ENCODE results near the gene CENPB.

Gene CENPB

DNA sequence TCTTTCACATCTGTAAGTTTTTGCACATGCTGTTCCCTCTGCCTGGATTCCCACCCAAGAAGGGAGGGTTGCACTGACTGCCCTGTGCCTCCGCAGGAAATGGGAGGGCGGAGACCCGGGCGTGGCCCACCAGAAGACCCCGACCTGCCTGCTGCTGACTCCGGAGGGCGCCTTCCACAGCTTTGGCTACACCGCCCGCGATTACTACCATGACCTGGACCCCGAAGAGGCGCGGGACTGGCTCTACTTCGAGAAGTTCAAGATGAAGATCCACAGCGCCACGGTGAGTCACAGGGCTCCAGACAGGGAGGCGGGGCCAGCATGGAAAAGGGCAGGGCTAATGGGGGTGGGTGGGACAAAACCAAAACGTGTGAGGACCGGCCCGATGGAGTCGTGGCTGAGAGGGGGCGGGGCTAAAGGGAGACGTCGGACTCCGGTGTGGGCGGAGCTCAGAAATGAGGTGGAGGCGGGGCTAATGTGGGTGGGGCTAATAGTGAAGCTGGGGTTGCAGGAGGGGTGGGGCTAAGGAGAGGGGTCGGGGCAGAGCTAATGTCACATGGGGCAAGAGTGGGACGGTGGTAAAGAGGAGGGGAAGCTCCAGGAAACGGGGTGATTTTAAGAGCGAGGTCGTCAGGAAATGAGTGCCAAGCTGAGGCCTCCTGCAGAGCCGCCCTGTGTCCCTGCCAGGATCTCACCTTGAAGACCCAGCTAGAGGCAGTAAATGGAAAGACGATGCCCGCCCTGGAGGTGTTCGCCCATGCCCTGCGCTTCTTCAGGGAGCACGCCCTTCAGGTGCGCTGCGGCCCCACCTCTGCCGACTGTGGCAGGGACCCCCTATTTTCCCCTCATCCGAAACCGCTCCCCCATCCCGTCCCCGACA, 41.5 kb downstream of the CENPB start:
- DNase-seq = peak; percentile 86

DNA sequence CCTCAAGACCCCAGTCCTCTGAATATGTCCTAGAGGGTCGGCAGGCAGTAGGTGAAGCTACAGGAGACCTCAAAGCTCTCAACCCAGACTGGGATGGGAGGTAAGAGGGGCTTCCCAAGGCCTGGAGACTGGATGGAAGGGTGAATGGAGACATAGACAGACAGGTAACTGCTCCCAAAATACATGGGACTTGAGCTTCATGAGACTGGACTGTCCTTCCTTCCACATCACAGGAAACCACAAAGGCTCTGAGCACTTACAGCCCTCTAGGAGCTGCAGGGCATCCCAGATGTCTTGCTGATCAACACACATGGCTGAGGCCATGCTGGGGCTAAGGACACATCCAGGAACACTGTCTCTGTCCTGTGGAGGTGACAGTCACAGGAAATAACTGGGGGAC, 42.5 kb downstream of the CENPB start:
- DNase-seq = no peak

DNA sequence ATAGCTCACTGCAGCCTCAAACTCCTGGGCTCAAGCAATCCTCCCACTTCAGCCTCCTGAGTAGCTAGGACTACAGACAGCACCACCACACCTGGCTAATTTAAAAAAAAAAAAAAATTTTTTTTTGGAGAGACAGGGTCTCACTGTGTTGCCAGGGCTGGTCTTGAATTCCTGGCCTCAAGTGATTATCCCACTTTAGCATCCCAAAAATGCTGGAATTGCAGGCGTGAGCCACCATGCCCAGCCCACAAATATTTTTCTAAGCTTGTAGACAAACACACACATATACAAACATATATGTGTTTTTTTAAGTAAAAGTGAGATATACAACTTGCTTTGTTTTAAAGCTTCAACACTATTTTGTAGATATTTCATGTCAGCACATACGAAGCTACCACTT, 43.3 kb downstream of the CENPB start:
- no peak for DNase-seq

DNA sequence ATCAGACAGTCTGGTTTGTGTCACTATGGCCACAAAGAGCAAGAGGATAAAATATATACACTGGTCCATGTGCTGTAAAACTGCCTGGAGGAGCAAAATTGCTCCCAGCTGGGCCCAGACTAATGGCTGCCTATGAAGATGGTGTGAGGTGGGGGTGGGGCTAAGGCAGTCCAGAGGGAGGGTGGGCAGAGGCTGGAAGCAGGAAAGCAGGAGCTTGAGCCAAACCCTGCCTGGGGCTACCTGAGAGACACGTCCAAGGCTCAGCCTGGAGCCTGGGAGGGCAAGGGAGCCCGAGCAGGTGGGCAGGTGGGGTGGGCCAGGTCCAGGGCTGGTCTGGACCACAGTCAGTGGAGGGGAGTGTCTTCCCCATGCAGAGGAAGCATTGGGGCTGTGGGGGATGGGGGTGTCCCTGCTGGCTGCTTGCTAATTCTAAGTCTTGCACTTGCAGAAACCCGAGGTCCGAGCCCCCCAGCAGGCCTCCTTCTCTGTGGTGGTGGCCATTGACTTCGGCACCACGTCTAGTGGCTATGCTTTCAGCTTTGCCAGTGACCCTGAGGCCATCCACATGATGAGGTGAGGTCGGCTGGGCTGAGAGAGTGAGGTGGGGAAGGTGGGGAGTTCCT, 44.6 kb downstream of the CENPB start:
- DNase-seq = no peak

DNA sequence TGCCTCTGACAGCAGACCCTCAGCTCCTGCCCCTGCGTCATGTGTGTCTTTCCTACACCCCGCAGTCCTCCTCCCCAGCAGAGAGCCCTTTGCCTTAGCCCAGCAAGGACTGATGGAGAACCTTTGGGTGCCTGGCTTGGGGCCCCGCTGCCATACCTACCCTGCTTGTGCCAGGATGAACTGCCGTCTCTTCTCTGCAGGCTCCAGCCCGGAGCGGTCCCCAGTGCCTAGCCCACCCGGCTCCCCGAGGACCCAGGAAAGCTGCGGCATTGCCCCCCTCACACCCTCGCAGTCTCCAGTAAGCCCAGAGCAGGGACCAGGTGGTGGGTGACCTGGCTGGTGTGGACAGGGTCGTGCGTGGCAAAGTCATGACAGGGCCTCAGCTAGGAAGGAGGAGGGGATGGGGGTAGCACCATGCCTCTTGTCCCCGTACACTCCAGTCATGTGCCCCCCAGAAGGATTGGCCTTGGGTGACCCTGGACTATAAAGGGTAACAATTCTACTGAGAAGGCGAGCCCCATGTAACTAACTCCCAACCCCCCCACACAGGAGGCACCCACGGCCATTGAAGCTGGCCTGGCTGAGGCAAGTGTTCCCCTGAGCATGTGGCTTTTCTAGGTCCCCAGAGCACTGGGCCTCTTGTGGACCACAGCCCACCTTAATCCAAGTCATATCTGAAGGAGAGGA, 45.8 kb downstream of the CENPB start:
- DNase-seq = no peak

DNA sequence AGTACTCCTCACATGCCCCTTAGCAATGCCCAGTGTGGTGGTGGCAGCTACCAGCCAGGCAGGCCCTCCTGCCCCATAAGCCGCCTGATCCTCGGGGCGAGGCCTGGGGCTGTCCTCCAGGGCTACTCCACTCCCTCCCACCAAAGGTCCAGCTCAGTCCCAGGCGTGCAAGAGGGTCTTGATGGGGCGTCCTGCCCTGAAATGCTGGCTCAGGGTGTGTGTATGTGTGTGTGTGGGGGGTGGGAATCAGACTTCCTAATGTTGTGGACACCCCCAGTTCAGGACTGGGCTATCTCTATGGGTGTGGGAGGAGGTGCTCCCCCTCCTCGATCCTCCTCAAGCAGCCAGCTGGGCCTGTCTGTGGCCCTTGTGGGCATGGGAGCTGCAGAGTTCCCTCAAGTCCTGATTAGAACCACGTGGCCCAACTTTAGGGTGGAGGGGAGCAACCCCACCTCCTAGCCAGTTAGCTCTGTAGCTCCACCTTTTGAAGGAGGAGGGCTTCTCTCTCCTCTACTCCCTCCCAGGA, 46.6 kb downstream of the CENPB start:
- DNase-seq = no peak

DNA sequence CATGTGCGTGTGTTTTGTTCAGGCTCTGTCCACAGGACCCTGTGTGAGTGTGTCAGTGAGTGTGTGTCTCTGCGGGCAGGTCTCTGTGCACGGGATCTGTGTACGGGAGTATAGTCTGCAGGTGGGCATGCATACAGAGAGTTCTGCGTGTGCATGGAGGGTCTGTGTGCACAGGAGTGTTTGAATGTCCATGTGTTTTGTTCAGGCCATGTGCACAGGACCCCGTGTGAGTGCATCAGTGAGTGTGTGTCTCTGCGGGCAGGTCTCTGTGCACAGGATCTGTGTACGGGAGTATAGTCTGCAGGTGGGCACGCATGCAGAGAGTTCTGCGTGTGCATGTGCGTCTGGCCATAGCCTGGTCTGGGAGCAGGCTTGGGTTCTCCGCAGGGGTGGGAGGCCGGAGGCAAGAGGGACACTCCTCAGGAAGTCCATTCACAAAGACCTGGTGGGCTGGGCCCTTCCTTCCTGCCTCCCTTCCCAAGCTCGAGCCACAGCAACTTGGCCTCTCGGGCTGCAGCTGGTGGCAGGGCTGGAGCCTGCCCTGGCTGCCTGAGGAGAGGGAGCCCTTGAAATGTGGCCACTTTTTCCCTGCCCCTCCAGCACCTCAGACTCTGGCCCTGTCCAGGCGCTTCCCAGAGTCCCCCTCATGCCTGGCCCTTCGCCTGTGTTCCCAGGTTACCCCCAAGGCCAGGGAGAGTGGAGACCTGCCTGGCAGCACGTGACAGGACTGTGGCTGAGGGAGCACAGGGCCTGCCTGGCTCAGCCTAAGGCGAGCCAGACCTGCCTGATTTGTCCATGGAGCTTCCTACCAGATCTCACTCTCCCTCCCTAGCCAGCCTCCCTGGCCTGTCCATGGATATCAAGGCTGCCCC, 47.2 kb downstream of the CENPB start:
- no peak for DNase-seq

DNA sequence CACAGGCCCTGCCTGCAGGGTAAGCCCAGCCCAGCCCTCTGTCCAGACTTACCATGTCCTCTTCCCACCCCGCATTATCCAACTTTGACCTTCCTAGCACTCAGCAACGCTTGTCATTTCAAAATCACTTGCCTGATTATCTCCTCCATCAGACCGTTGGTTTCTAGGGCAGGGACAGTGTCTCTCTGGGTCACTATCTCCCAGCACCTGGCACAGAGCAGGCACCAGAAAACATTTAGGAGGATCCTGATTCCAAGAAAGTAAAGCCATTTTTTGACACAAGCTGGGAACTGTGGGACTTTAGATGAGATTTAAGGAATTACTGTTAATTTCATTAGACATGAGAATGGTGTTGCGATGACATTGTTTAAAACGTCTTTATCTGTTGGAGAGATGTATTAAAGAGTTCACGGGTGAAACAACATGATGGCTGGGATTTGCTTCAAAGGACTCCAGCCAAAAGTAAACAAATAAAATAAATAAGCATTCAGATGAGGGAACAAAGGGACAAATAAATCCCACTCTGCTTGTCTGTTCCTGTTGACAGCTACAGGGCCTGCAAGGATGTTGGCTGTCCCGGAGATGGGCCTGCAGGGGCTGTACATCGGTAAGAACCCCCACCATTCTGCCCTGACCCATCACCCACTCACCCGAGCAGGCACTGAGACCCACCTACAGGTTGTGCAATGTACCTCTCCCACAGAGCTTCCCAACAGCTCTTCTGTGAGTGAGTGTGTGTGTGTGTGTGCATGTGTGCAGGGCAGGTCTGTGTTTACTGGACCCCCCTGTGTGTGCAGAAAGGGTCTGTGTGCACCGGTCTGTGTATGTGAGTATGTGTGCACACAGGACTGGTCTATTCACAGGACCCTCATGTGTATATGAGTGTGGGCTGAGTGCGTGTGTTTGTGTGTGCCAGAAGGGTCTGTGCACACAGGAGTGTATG, 48.2 kb downstream of the CENPB start:
- peak; percentile 47 for DNase-seq

DNA sequence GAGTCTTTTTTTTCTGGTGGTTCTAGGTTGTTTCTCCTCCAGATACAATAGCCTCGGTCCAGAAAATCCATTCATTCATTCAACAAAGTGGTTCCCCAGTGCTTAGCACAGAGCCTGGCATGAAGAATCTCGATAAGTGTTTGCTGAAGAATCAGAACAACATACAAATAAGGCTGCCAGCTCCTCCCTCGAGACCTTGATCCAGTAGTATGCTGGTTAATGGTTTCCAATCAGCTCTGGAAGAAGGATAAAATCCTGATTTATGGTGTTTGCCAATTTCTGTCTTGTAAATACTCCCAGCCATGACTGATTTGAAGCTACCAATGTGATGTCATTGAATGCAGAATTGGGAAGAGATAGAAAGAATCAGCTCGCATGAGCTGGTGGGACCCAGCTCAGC, 50.8 kb downstream of the CENPB start:
- no peak for DNase-seq

DNA sequence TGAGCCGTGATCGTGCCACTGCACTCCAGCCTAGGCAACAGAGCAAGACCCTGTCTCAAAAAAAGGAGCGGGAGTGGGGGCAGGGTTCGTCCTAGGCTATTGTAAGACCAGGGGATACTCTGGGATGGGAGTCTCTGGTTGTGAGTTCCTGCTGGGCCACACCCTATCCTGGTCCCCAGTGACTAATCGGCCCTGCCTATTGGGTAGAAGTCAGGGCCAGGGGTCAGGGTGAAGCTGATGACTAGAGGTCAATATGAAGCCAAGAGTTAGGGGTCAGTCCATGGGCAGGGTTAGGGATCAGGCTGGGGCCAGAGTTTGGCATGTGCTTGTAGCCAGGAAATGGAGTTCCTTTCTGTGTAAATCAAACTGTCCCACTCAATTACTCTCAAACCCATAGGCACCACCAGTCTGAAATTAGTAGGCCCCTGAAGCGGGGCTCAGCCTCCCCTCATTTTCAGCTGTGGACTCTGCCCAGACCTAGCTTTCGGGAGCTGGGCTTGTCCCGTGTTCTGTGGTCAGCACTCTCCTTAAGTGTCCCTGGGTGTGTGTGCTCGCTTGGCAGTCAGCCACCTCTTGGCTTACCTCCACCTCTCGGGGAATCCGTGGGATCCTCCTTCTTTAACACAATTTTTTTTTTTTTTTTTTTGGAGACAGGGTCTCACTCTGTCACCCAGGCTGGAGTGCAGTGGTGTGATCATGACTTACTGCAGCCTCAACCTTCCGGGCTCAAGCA, 52.3 kb downstream of the CENPB start:
- DNase-seq = no peak
